Subcutaneous adipose tissue (tissue), 4 donors: ENCODE results near the gene EIF2B1. TPM values are rescaled to one million over a fixed set of nuclear protein-coding genes. Genes with fewer than 3 reads are reported as not detected.

Source experiments
- small RNA-seq: library from RNA; depleted of rRNA; stranded (forward); fragments of <200 nt; gene quantifications from one replicate; pipeline ENCODE3, GENCODE V24; 2016
- total RNA-seq, 4 donors: library from RNA; depleted of rRNA; stranded (reverse); fragments of >200 nt; gene quantifications; one replicate each; pipeline ENCODE4 v1.1.0, GENCODE V29; 2016
- TF ChIP-seq, protein P1 (sequence below): fragments of 450-650 bp; IDR thresholded peaks from one replicate; pipeline ENCODE4 v1.5.1; 2016; ENCODE audit warnings: low read depth, mild to moderate bottlenecking, control low read depth, antibody characterized with exemption, moderate library complexity

EIF2B1 gene
- total RNA-seq, 4 donors from 2014 or later = 57.6 to 94.5 (median 70.4) TPM

DNA sequence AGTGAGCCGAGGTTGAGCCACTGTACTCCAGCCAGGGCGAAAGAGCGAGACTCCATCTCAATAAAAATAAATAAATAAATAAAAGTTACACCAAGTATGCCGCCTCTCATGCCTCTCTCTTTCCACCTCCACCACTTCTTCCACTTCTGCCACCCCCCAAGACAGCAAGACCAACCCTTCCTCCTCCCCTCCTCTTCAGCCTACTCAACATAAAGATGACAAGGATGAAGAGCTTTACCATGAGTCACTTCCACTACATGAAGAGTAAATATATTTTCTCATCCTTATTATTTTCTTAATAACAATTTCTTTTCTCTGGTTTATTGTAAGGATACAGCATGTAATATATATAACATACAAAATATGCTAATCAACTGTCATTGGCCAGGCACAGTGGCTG is 52.7 kb downstream of the EIF2B1 start:
- TF ChIP-seq, protein P1, sequence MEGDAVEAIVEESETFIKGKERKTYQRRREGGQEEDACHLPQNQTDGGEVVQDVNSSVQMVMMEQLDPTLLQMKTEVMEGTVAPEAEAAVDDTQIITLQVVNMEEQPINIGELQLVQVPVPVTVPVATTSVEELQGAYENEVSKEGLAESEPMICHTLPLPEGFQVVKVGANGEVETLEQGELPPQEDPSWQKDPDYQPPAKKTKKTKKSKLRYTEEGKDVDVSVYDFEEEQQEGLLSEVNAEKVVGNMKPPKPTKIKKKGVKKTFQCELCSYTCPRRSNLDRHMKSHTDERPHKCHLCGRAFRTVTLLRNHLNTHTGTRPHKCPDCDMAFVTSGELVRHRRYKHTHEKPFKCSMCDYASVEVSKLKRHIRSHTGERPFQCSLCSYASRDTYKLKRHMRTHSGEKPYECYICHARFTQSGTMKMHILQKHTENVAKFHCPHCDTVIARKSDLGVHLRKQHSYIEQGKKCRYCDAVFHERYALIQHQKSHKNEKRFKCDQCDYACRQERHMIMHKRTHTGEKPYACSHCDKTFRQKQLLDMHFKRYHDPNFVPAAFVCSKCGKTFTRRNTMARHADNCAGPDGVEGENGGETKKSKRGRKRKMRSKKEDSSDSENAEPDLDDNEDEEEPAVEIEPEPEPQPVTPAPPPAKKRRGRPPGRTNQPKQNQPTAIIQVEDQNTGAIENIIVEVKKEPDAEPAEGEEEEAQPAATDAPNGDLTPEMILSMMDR = no peak

GRCh38 chr12:123578243-123578642 is 55.2 kb downstream of the EIF2B1 start:
- TF ChIP-seq, protein P1 = no peak

- TF ChIP-seq, protein P1 = no peak
Observed at GRCh38 chr12:123576611-123577010, 56.9 kb downstream of the EIF2B1 start.

GRCh38 chr12:123573870-123574269 is 59.6 kb downstream of the EIF2B1 start:
- TF ChIP-seq, protein P1 = no peak

- TF ChIP-seq, protein P1 = no peak
Observed at GRCh38 chr12:123572391-123572790, 61.1 kb downstream of the EIF2B1 start.

- TF ChIP-seq, protein P1 = no peak
Observed at GRCh38 chr12:123571343-123571813, 62.1 kb downstream of the EIF2B1 start.

Small RNAs within 50 kb of the gene (small RNA-seq; reads per million reads assigned to genes)
- not detected for gene SNORA9B

Other genes with a start within 250 kb of the EIF2B1 start
- 10 to 100 TPM; 19.7 to 46.3 (median 28.2) TPM for gene KMT5A, start 249.6 kb downstream of the EIF2B1 start, total RNA-seq
- gene RILPL2, start 197.0 kb downstream of the EIF2B1 start, total RNA-seq = 10 to 100 TPM in 1 of 4 donors, 1 to 10 TPM in 3; 6.7 to 11.7 (median 9.6) TPM
- gene SNRNP35, start 175.5 kb downstream of the EIF2B1 start, total RNA-seq = 10 to 100 TPM in 1 of 4 donors, 1 to 10 TPM in 3; 8.7 to 16.8 (median 9.2) TPM
- gene RILPL1, start 100.0 kb downstream of the EIF2B1 start, total RNA-seq = 10 to 100 TPM in 3 of 4 donors, 1 to 10 TPM in 1; 7.3 to 24.7 (median 12.0) TPM
- 100 to 1,000 TPM; 106 to 259 (median 144) TPM for gene TMED2, start 49.1 kb downstream of the EIF2B1 start, total RNA-seq
- 10 to 100 TPM; 16.5 to 35.6 (median 19.4) TPM for gene DDX55, start 31.6 kb downstream of the EIF2B1 start, total RNA-seq
- 10 to 100 TPM; 14.3 to 32.1 (median 18.9) TPM for gene GTF2H3, start 143 bp upstream of the EIF2B1 start, total RNA-seq
- 1 to 10 TPM; 4.5 to 7.7 (median 5.5) TPM for gene TCTN2, start 37.4 kb upstream of the EIF2B1 start, total RNA-seq
- 10 to 100 TPM; 17.0 to 27.7 (median 19.3) TPM for gene ATP6V0A2, start 78.7 kb upstream of the EIF2B1 start, total RNA-seq
- under 1 TPM; under 0.01 to 0.19 (median 0.08) TPM for gene DNAH10, start 128.6 kb upstream of the EIF2B1 start, total RNA-seq